Activated T-helper 2 cell treated with anti-CD3 and anti-CD28 coated beads, Interferon-gamma antibody, Interleukin-2, Interleukin-4, amounts not matched to agents 10 μg/mL and 5 μg/mL and 100 μg/mL, durations not matched to agents 14 hours and 24 hours and 36 hours (primary cell): ENCODE measurements around the gene CD2. TPM values are rescaled to one million over a fixed set of nuclear protein-coding genes. Genes with fewer than 3 reads are reported as not detected.

Source experiments
- DNase-seq: peaks from one replicate; pipeline ENCODE4 v3.0.0; 2021; ENCODE audit warnings: low spot score
- H3K27ac Mint-ChIP-seq: one replicate; pipeline ENCODE4 v1.8.0; 2021; ENCODE audit warnings: mixed read lengths
- H3K27me3 Mint-ChIP-seq: one replicate; pipeline ENCODE4 v1.8.0; 2021; ENCODE audit warnings: low read depth, mixed read lengths
- H3K36me3 Mint-ChIP-seq: one replicate; pipeline ENCODE4 v1.8.0; 2021; ENCODE audit warnings: low read depth, mixed read lengths
- H3K4me1 Mint-ChIP-seq: one replicate; pipeline ENCODE4 v1.8.0; 2021; ENCODE audit warnings: low read depth, mixed read lengths
- H3K4me3 Mint-ChIP-seq: one replicate; pipeline ENCODE4 v1.8.0; 2021; ENCODE audit warnings: low read depth, mild to moderate bottlenecking, moderate library complexity, mixed read lengths
- H3K9me3 Mint-ChIP-seq: one replicate; pipeline ENCODE4 v1.8.0; 2021; ENCODE audit warnings: mixed read lengths
- intact Hi-C: fragments of 100-400 bp; cut with micrococcal nuclease; formaldehyde crosslinking; loops from one replicate; pipeline ENCODE4 v1.15.1; 2023
- total RNA-seq: library from RNA; stranded (reverse); gene quantifications from 2 replicates; pipeline ENCODE4 v1.2.3, GENCODE V29; 2022

Gene CD2
- 284 and 304 TPM in 2 replicates for total RNA-seq

DNA sequence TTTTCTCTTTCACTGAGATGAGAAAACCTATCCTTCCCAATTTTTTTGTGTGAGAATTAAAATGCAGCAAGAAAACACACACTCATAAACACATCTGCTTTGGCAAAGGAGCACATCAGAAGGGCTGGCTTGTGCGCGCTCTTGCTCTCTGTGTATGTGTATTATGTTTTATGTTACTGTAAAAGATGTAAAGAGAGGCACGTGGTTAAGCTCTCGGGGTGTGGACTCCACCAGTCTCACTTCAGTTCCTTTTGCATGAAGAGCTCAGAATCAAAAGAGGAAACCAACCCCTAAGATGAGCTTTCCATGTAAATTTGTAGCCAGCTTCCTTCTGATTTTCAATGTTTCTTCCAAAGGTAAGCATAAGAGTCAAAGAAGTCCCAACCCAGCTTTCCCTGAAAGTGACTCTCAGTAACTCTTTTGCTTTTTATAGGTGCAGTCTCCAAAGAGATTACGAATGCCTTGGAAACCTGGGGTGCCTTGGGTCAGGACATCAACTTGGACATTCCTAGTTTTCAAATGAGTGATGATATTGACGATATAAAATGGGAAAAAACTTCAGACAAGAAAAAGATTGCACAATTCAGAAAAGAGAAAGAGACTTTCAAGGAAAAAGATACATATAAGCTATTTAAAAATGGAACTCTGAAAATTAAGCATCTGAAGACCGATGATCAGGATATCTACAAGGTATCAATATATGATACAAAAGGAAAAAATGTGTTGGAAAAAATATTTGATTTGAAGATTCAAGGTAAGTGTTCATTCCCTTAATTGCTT, at the start of gene CD2:
Gene CD2 (plus strand): TSS at position 233 of the 780 bp plus-strand sequence. CDS start 63 bp downstream, at position 296.
- peaks cover 65% of the 10 kb centered on the region for H3K36me3 Mint-ChIP-seq
- H3K27me3 Mint-ChIP-seq, result no peaks in the 10 kb centered on the region
- H3K9me3 Mint-ChIP-seq, result peaks cover 11% of the 10 kb centered on the region
- no peak for DNase-seq
- peak within 1 kb of the TSS; percentile 97 for H3K27ac Mint-ChIP-seq
- intact Hi-C loops, result loop anchor here (1.0 to 2.0 kb wide), 4 partner anchors 9 to 63 kb away; no protein-coding TSS in a partner anchor
- H3K4me3 Mint-ChIP-seq, result peak within 1 kb of the TSS; percentile 99
- peaks cover 32% of the 10 kb centered on the region for H3K4me1 Mint-ChIP-seq

DNA sequence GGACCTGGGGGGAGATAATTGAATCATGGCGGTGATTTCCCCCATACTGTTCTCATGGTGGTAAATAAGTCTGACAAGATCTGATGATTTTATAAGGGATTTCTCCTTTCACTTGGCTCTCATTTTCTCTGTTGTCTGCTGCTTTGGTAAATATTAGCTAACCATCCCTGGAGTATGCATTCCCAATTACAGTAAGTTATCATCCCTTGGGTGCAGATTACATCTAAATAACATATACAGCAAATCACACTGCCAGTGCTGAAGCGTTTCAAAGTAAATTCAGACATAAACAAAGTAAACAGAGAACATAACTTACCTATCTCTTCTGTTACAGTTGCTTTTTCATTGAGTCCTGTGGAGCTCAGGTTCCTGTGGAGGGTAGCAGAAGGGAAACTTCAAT, 48.1 kb upstream of the CD2 start:
- Mint-ChIP-seq H3K27ac (no peak overlapping the region), H3K9me3 (peaks cover 10% of the 10 kb centered on the region), H3K4me1 (peaks cover 4% of the 10 kb centered on the region), H3K4me3 (no peak overlapping the region), H3K36me3 (no peaks in the 10 kb centered on the region), H3K27me3 (peaks cover 8% of the 10 kb centered on the region)
- DNase-seq, result no peak
- intact Hi-C loops, result no loop called here

DNA sequence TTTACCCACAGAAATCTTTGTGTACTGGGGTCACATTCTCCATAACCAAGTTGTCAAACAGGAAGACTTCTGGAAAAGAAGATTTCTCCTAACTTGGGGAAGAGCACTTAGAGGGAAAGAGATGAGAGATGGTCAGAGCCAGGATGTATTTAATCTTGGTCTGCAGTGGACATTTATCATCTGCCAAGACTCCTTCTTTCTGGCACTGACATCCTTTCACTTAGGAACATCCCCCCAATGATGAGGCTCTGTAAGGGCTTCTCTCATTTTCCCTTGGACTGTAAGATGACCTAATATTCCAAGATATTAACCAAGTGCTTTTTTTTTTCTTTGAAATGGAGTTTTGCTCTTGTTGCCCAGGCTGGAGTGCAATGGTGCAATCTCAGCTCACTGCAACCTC, 47.4 kb upstream of the CD2 start:
- no peak overlapping the region for H3K27ac Mint-ChIP-seq
- H3K9me3 Mint-ChIP-seq, result peaks cover 10% of the 10 kb centered on the region
- intact Hi-C loops, result no loop called here
- no peaks in the 10 kb centered on the region for H3K36me3 Mint-ChIP-seq
- DNase-seq, result no peak
- H3K4me3 Mint-ChIP-seq, result no peak overlapping the region
- peaks cover 7% of the 10 kb centered on the region for H3K4me1 Mint-ChIP-seq
- H3K27me3 Mint-ChIP-seq, result peaks cover 8% of the 10 kb centered on the region

GRCh38 chr1:116708255-116708900, 45.9 kb upstream of the CD2 start:
- intact Hi-C loops, result no loop called here
- Mint-ChIP-seq H3K27me3 (peaks cover 6% of the 10 kb centered on the region), H3K4me3 (no peak overlapping the region), H3K27ac (no peak overlapping the region), H3K9me3 (peaks cover 10% of the 10 kb centered on the region), H3K4me1 (peaks cover 15% of the 10 kb centered on the region), H3K36me3 (no peaks in the 10 kb centered on the region)
- no peak for DNase-seq

GRCh38 chr1:116709666-116710167, 44.5 kb upstream of the CD2 start:
- peaks cover 10% of the 10 kb centered on the region for H3K9me3 Mint-ChIP-seq
- peaks cover 6% of the 10 kb centered on the region for H3K27me3 Mint-ChIP-seq
- intact Hi-C loops, result no loop called here
- no peak overlapping the region for H3K4me3 Mint-ChIP-seq
- no peak overlapping the region for H3K27ac Mint-ChIP-seq
- no peak for DNase-seq
- peaks cover 15% of the 10 kb centered on the region for H3K4me1 Mint-ChIP-seq
- no peaks in the 10 kb centered on the region for H3K36me3 Mint-ChIP-seq

DNA sequence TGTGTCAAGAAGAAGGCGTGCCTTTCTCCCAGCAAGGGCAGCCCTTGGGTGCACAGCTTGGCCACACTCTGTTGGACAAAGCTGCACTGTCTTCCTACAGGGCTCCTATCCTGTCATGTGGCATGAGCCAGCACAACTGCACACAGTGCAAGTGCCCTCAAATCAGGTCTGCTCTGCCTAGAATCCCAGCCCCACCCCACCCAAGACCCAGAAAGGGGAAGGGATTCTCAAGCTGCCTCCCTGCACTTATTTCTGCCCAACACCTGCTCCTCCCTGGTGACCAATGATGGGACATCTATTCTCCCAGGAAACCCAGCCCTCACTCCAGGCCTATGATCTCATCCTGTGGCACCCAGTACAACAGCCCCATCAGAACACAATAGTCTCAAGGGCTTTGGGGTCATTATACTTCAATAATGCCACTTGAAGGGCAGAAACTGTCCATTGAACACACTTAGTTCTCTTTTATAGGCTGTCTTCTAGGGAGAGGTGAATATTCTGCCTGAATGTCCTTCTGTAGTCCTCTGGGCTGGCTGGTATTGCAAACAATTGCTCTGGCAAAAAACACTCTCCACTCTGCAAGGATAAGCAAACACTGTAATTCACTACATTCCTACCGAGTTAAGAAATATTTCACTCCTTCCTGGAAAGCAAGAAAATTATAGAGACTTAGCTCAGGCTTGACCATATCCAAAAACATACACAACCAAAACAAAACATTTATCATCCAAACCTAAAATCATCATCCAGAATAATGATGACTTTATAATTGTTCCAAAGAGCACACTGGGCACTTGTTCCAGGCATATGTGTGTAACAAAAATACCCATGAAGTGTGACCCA, 43.6 kb upstream of the CD2 start:
- Mint-ChIP-seq H3K9me3 (peaks cover 10% of the 10 kb centered on the region), H3K27ac (no peak overlapping the region), H3K4me3 (no peak overlapping the region), H3K4me1 (peaks cover 15% of the 10 kb centered on the region), H3K27me3 (peaks cover 6% of the 10 kb centered on the region), H3K36me3 (no peaks in the 10 kb centered on the region)
- intact Hi-C loops, result no loop called here
- no peak for DNase-seq

GRCh38 chr1:116711263-116711840, 42.9 kb upstream of the CD2 start:
- no peak overlapping the region for H3K4me3 Mint-ChIP-seq
- no peak overlapping the region for H3K27ac Mint-ChIP-seq
- intact Hi-C loops, result no loop called here
- H3K27me3 Mint-ChIP-seq, result peaks cover 6% of the 10 kb centered on the region
- H3K36me3 Mint-ChIP-seq, result no peaks in the 10 kb centered on the region
- peaks cover 5% of the 10 kb centered on the region for H3K9me3 Mint-ChIP-seq
- DNase-seq, result no peak
- H3K4me1 Mint-ChIP-seq, result peaks cover 15% of the 10 kb centered on the region

DNA sequence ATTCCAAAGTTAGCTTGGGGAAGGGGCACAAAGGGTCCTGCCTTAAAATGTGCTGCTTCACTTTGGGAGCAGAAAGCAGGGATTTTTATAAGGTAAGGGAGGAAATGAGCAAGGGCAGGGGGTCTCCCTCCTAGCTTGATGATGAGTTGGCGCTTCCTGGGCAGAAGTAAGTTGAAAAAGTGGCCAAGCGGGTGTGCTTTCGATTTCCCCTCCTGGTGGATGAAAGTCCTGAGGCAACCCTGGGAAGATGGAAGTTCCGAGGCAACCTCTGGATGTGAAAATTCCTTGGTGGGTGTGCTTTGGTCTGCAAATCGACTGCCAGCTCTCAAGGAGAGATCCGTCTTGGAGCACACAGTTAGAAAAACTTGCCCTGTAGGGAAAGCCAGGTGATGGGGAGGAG, 41.7 kb upstream of the CD2 start:
- Mint-ChIP-seq H3K27me3 (peaks cover 13% of the 10 kb centered on the region), H3K27ac (no peak overlapping the region), H3K4me1 (peaks cover 15% of the 10 kb centered on the region), H3K9me3 (peaks cover 2% of the 10 kb centered on the region), H3K36me3 (no peaks in the 10 kb centered on the region), H3K4me3 (no peak overlapping the region)
- intact Hi-C loops, result no loop called here
- no peak for DNase-seq

GRCh38 chr1:116713474-116713873, 40.8 kb upstream of the CD2 start:
- DNase-seq, result no peak
- H3K9me3 Mint-ChIP-seq, result peaks cover 4% of the 10 kb centered on the region
- peaks cover 15% of the 10 kb centered on the region for H3K4me1 Mint-ChIP-seq
- intact Hi-C loops, result no loop called here
- no peaks in the 10 kb centered on the region for H3K36me3 Mint-ChIP-seq
- H3K4me3 Mint-ChIP-seq, result no peak overlapping the region
- peaks cover 9% of the 10 kb centered on the region for H3K27me3 Mint-ChIP-seq
- no peak overlapping the region for H3K27ac Mint-ChIP-seq

- H3K9me3 Mint-ChIP-seq, result peaks cover 8% of the 10 kb centered on the region
- intact Hi-C loops, result no loop called here
- H3K4me3 Mint-ChIP-seq, result no peak overlapping the region
- H3K27me3 Mint-ChIP-seq, result peaks cover 8% of the 10 kb centered on the region
- H3K4me1 Mint-ChIP-seq, result peaks cover 10% of the 10 kb centered on the region
- H3K36me3 Mint-ChIP-seq, result peaks cover 3% of the 10 kb centered on the region
- H3K27ac Mint-ChIP-seq, result no peak overlapping the region
- no peak for DNase-seq
These were observed 37.8 kb upstream of the CD2 start for GRCh38 chr1:116716391-116716790.

DNA sequence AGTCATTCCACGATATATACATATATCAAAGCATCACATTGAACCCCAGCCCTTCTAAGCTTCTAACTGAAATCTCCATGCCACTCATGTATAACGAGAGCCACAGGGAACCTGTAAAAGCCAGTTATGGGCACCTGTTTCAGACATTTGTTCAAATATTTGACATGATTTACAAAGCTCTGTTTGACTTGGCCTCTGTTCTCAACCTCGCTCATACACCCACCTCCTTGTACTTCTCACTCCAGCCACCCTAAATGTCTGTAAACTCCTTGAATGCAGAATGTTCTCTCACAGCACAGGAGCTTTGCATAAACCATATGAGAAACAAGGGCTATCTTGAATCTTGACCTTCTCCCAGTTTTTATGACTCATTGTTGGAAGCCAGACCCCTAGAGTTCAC, 36.9 kb upstream of the CD2 start:
- Mint-ChIP-seq H3K4me3 (no peak overlapping the region), H3K27me3 (peaks cover 8% of the 10 kb centered on the region), H3K4me1 (peaks cover 5% of the 10 kb centered on the region), H3K36me3 (peaks cover 3% of the 10 kb centered on the region), H3K27ac (no peak overlapping the region), H3K9me3 (peaks cover 8% of the 10 kb centered on the region)
- intact Hi-C loops, result no loop called here
- no peak for DNase-seq

- Mint-ChIP-seq H3K9me3 (peaks cover 8% of the 10 kb centered on the region), H3K27ac (no peak overlapping the region), H3K4me1 (peaks cover 4% of the 10 kb centered on the region), H3K4me3 (no peak overlapping the region), H3K27me3 (peaks cover 8% of the 10 kb centered on the region), H3K36me3 (peaks cover 3% of the 10 kb centered on the region)
- DNase-seq, result no peak
- intact Hi-C loops, result loop anchor here (5.0 kb wide), 1 partner anchor 47 kb away; no protein-coding TSS in a partner anchor
These were observed 33.7 kb upstream of the CD2 start for GRCh38 chr1:116720364-116721038.
